GM12891 (cell line): ENCODE results near the gene SHPK.

Experiments
- POLR2A ChIP-seq: IDR thresholded peaks from 2 replicates; pipeline ENCODE4 v1.6.1; 2011; ENCODE audit warnings: low read depth, low read length, control low read depth
- POLR2AphosphoS5 ChIP-seq: IDR thresholded peaks from 2 replicates; pipeline ENCODE4 v1.6.1; 2011; ENCODE audit warnings: low read depth, low read length, control low read depth
- SPI1 ChIP-seq: IDR thresholded peaks from 2 replicates; pipeline ENCODE4 v1.6.1; 2011; ENCODE audit warnings: low read depth, low read length, control low read depth

DNA sequence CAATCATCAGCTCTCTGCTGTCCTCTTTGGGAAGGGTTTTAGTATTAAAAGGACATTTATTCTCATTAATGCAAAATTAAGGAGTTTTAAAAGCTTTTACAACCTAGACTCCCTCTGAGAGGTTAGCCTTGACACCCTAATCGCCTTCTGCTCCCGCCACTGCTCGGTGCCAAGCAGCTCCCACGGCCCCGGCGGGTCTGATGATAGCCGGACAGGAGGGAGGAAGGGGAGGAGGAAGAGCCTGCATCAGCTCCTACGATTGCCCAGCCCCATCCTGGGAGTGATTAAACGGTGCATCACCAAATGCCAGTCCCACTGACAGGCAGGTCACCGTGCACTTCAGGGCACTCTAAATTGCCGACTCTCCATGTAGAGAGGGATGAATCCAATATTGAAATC lies 8.3 kb downstream of the SHPK start:
- TF ChIP-seq POLR2AphosphoS5 (no peak), POLR2A (no peak), SPI1 (no peak)
